WERI-Rb-1 (cell line): Measurements from ENCODE around the gene FSD1L.
"Not testable (repeated sequence)": the region's sequence is repeated elsewhere in the genome, so short reads cannot be mapped to it uniquely, and the experiment has no call there.

Experiments used
- DNase-seq: peaks from one replicate; pipeline ENCODE4 v3.0.0-alpha.2; 2020
- H3K27ac ChIP-seq: fragments of 250-450 bp; sonication (Bioruptor Pico); 2 replicates; pipeline ENCODE4 v1.5.1; 2020; ENCODE audit warnings: mild to moderate bottlenecking, moderate library complexity
- H3K27me3 ChIP-seq: fragments of 250-450 bp; sonication (Bioruptor Pico); 2 replicates; pipeline ENCODE4 v1.5.1; 2021; ENCODE audit warnings: mild to moderate bottlenecking, low read depth, moderate library complexity; ENCODE audit not compliant: insufficient read depth, severe bottlenecking
- H3K36me3 ChIP-seq: fragments of 250-450 bp; sonication (Bioruptor Pico); 2 replicates; pipeline ENCODE4 v1.5.1; 2020; ENCODE audit warnings: mild to moderate bottlenecking, moderate library complexity
- H3K4me3 ChIP-seq: 2 replicates; pipeline ENCODE4 v1.5.1; 2011; ENCODE audit warnings: low read depth, mild to moderate bottlenecking, control low read depth, low read length
- H3K9me3 ChIP-seq: fragments of 250-450 bp; sonication (Bioruptor Pico); 2 replicates; pipeline ENCODE4 v1.5.1; 2021; ENCODE audit warnings: mild to moderate bottlenecking, moderate library complexity; ENCODE audit not compliant: severe bottlenecking
- TF ChIP-seq, protein P1 (sequence below): IDR thresholded peaks from 2 replicates; pipeline ENCODE4 v1.5.1; 2011; ENCODE audit warnings: low read depth, mild to moderate bottlenecking, control low read depth, inconsistent platforms, low read length

The FSD1L gene

GRCh38 chr9:105515811-105516413, 68.1 kb downstream of the FSD1L start:
- H3K27me3 ChIP-seq = no peaks in the 10 kb centered on the region
- no peak overlapping the region for H3K27ac ChIP-seq
- peaks cover 68% of the 10 kb centered on the region for H3K36me3 ChIP-seq
- DNase-seq = no peak
- TF ChIP-seq, protein P1, sequence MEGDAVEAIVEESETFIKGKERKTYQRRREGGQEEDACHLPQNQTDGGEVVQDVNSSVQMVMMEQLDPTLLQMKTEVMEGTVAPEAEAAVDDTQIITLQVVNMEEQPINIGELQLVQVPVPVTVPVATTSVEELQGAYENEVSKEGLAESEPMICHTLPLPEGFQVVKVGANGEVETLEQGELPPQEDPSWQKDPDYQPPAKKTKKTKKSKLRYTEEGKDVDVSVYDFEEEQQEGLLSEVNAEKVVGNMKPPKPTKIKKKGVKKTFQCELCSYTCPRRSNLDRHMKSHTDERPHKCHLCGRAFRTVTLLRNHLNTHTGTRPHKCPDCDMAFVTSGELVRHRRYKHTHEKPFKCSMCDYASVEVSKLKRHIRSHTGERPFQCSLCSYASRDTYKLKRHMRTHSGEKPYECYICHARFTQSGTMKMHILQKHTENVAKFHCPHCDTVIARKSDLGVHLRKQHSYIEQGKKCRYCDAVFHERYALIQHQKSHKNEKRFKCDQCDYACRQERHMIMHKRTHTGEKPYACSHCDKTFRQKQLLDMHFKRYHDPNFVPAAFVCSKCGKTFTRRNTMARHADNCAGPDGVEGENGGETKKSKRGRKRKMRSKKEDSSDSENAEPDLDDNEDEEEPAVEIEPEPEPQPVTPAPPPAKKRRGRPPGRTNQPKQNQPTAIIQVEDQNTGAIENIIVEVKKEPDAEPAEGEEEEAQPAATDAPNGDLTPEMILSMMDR = no peak
- peaks cover 15% of the 10 kb centered on the region for H3K9me3 ChIP-seq
- no peak overlapping the region for H3K4me3 ChIP-seq

GRCh38 chr9:105519710-105520369, 72.0 kb downstream of the FSD1L start:
- Histone ChIP-seq H3K4me3 (peak overlapping the region; percentile 21), H3K9me3 (peaks cover 21% of the 10 kb centered on the region), H3K36me3 (peaks cover 57% of the 10 kb centered on the region)
- not testable (repeated sequence) for H3K27me3 ChIP-seq, H3K27ac ChIP-seq
- peak; percentile 31 for DNase-seq

DNA sequence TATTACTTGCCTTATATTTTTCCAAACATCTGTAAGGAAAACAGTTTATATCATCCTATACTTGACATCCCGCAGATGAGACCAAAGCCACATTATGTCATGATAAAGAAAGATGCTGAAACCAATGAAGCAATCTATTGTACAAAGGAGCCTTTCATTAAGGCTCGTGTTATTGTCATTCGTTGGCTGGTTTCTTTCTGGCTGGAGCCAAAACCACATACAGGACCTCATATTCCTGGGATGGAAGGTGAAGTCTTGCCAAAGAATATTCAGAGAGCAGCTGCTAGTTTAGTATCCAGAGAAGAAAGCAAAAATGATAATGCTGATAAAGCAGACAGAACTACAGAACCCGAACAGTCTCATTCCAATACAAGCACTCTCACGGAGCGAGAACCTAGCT, 73.2 kb downstream of the FSD1L start:
- H3K27me3 ChIP-seq, H3K27ac ChIP-seq, H3K4me3 ChIP-seq, DNase-seq: not testable (repeated sequence)
- H3K36me3 ChIP-seq = peaks cover 55% of the 10 kb centered on the region
- peaks cover 19% of the 10 kb centered on the region for H3K9me3 ChIP-seq

DNA sequence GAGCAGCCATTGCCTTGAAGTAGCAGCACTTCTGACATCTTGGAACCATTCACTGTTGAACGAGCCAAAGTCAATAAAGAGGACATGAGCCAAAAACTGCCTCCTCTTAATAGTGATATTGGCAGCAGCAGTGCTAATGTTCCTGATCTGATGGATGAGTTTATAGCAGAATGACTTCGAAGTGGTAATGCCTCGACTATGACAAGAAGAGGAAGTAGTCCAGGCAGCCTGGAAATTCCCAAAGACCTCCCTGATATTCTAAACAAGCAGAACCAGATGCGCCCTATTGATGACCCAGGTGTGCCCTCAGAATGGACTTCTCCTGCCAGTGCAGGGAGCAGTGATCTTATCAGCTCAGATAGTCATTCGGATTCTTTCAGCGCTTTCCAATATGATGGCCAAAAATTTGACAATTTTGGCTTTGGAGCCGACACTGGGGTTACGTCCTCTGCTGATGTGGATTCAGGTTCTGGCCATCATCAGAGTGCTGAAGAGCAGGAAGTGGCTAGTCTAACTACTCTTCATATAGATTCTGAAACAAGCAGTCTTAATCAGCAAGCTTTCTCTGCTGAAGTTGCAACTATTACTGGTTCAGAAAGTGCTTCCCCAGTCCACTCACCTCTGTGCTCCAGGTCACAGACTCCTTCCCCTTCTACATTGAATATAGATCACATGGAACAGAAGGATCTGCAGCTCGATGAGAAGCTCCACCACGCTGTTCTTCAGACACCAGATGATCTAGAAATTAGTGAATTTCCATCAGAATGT, 75.0 kb downstream of the FSD1L start:
- H3K36me3 ChIP-seq = peaks cover 48% of the 10 kb centered on the region
- not testable (repeated sequence) for H3K27me3 ChIP-seq, DNase-seq, H3K27ac ChIP-seq, H3K4me3 ChIP-seq
- H3K9me3 ChIP-seq = peaks cover 15% of the 10 kb centered on the region

- Histone ChIP-seq H3K27me3 (no peaks in the 10 kb centered on the region), H3K4me3 (no peak overlapping the region), H3K9me3 (peaks cover 7% of the 10 kb centered on the region), H3K27ac (no peak overlapping the region), H3K36me3 (peaks cover 43% of the 10 kb centered on the region)
- TF ChIP-seq, protein P1 = no peak
- DNase-seq = no peak
Measured at GRCh38 chr9:105531530-105531929, 83.7 kb downstream of the FSD1L start.

DNA sequence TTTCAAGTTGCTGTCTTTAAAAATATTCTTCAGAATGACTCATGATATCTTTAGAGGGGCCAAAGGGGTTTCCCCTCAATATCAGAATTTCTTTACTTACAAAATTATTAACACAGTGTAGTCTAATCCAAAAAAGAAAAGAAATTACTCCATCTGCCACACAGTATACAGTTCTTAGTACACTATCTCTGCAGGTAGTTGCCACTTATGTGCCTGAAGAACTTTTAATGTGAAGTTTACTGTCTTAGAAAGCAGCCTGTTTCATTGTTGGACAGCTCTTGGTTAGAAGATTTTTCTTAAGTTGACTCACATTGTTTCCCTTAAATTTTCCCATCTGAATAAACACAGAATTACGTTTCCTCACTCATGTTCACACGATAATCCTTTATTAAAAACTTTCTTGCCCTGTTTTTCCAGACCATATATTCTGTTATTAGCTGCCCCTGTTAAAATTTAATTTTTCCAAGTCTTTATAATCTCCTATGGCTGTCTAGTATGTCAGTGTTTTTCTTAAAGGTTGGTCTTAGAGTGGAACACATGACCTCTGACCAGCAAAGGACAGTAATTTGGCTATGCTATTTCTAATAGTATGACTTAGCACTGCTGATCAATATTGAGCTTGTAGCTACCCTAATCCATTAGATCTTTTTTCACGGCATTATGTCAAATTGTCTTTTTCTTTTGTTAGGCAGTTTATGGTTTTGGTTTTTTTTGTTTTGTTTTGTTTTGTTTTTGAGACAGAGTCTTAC, 88.3 kb downstream of the FSD1L start:
- H3K27me3 ChIP-seq = no peaks in the 10 kb centered on the region
- no peaks in the 10 kb centered on the region for H3K9me3 ChIP-seq
- no peak for DNase-seq
- H3K36me3 ChIP-seq = peaks cover 25% of the 10 kb centered on the region
- no peak overlapping the region for H3K4me3 ChIP-seq
- TF ChIP-seq, protein P1 = no peak
- no peak overlapping the region for H3K27ac ChIP-seq

- Histone ChIP-seq H3K9me3 (no peaks in the 10 kb centered on the region), H3K27me3 (no peaks in the 10 kb centered on the region), H3K4me3 (no peak overlapping the region), H3K36me3 (peaks cover 30% of the 10 kb centered on the region), H3K27ac (no peak overlapping the region)
- DNase-seq = no peak
- TF ChIP-seq, protein P1 = no peak
Measured at GRCh38 chr9:105539452-105539851, 91.6 kb downstream of the FSD1L start.
